ENCODE results near the gene FNBP1. TPM values are rescaled to one million over a fixed set of nuclear protein-coding genes. Genes with fewer than 3 reads are reported as not detected.

FNBP1 gene
- total and polyA plus RNA-seq, 2 of the 8 experiments (the other 6 are each of a cell fraction or from before 2014, with no cell fraction given): 7.2 to 40.9 TPM

DNA sequence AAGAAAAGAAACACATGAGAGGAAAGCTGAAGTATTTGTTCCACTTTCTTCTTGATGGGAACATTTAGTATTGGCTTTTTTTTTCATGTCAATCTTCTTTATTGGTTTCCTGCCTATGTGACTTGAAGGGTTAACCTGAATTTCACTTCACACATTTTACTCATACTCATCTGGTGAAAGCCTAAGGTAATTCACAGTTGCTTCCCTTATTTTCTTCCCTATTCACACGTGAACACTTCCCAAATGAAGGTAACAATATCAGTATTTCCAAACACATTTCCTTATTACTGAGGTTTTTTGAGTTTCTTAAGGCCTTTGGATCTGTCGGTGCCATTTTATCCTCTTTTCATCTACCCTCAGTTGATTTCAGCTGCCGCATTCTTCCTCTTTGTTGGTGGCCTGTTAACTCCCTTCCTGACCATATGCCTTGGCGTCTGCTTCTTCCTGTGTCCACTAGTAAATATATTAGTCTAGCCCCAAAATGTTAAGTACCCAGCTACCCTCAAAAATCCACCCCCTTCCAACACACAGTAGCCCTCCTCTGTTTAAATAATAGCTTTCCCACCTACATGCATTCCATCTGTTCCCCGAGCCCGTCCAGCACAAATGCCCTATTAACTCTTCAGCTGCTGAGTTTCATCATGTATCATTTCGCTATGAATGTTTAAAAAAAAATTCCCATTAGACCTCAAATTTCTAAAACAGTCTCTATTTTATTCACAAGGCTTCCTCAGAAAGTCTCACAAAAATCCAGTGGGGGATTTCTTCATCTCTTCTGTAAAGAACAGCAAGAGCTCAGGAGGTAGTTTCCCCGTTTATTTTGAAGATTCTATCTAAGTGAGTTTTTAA is 110.5 kb downstream of the FNBP1 start:
- H3K14ac ChIP-seq (ENCODE audit: insufficient read length): no peak overlapping the region
- no peaks in the 10 kb centered on the region for H3K23me2 ChIP-seq (ENCODE audit: low read depth, low read length)
- no peak overlapping the region for H2BK12ac ChIP-seq (ENCODE audit: low read depth, low read length)
- no peak overlapping the region for H3K4me2 ChIP-seq (ENCODE audit: insufficient read depth in 1 of 2, low read depth in 2 of 2, low read length in 2 of 2)
- H3K9me3 ChIP-seq (ENCODE audit: insufficient read depth in 2 of 2, low read depth in 1 of 2, low read length in 1 of 2): no peaks in the 10 kb centered on the region
- no peak overlapping the region for H2BK20ac ChIP-seq (ENCODE audit: low read length)
- FAIRE-seq (no peak), DNase-seq (ENCODE audit: low read depth in 1 of 2, low spot score in 2 of 2) (no peak)
- no peak overlapping the region for H3K4ac ChIP-seq (replicated peaks; ENCODE audit: insufficient read length, low read depth, low read length)
- H3K79me1 ChIP-seq (ENCODE audit: low read depth, low read length): no peaks in the 10 kb centered on the region
- TF ChIP-seq SAP30 (IDR thresholded peaks at IDR 0.05; ENCODE audit: insufficient read depth, insufficient replicate concordance, low read length): no peak
- TF ChIP-seq POLR2AphosphoS5 (IDR thresholded peaks at IDR 0.05; ENCODE audit: low read depth, low read length): no peak
- no peak for TF ChIP-seq KDM4A (IDR thresholded peaks at IDR 0.05; ENCODE audit: low read depth, low read length, severe bottlenecking)
- no peak for TF ChIP-seq RNF2 (IDR thresholded peaks at IDR 0.05; ENCODE audit: borderline replicate concordance, low read depth, low read length, missing control alignments, poor library complexity, severe bottlenecking)
- H4K5ac ChIP-seq (ENCODE audit: insufficient read length, low read depth, low read length): no peak overlapping the region
- peaks cover 0 to 4% (median 1%) of the 10 kb centered on the region in 4 experiments; a peak in 3 of 7 replicates for H3K4me1 ChIP-seq (replicated peaks in 1 of 4; ENCODE audit: control insufficient read depth in 3 of 4, insufficient read depth in 4 of 4, low read length in 3 of 4)
- no peak overlapping the region for H2AFZ ChIP-seq (ENCODE audit: low read length)
- no peak overlapping the region for H3K23ac ChIP-seq (ENCODE audit: insufficient read length)
- H3K79me2 ChIP-seq (ENCODE audit: control insufficient read depth in 1 of 2, insufficient read depth in 2 of 2, low read length in 2 of 2): no peaks in the 10 kb centered on the region
- H3K4me3 ChIP-seq (ENCODE audit: extremely low read depth in 1 of 4, insufficient read depth in 2 of 4, low read depth in 3 of 4, low read length in 4 of 4): no peak overlapping the region
- H3K56ac ChIP-seq (replicated peaks; ENCODE audit: insufficient read length, low read depth, low read length): no peak overlapping the region
- CTCF ChIA-PET (ENCODE audit: partially characterized antibody): interaction anchor here (0.6 to 1.5 kb wide), 3 partner anchors 8 to 1227 kb away, joined by 3 read pairs; no protein-coding TSS in a partner anchor
- H3K9ac ChIP-seq (replicated peaks in 1 of 4; ENCODE audit: extremely low read depth in 1 of 4, low read depth in 3 of 4, low read length in 3 of 4): no peak overlapping the region
- H4K20me1 ChIP-seq (replicated peaks in 1 of 2; ENCODE audit: control insufficient read depth in 1 of 2, insufficient read depth in 2 of 2, low read length in 2 of 2): no peaks in the 10 kb centered on the region
- 56% methylated on average over 8 of the region's 8 CpGs; no CpG with 5 or more reads in 1 of the 2 experiments for WGBS, 2 experiments (ENCODE audit: extremely low coverage in 1 of 2, insufficient coverage in 1 of 2, insufficient read length in 1 of 2, insufficient replicate concordance in 2 of 2, low coverage in 1 of 2, low lambda C conversion rate in 2 of 2, missing lambda C conversion rate in 1 of 2)
- no peak overlapping the region for H2BK5ac ChIP-seq (ENCODE audit: low read depth, low read length)
- no peak overlapping the region for H4K8ac ChIP-seq (ENCODE audit: extremely low read depth, insufficient read depth, low read length)
- no peaks in the 10 kb centered on the region for H3K27me3 ChIP-seq (replicated peaks in 1 of 4; ENCODE audit: control insufficient read depth in 3 of 4, extremely low read depth in 1 of 4, insufficient read depth in 3 of 4, low read length in 3 of 4)
- POLR2A ChIA-PET (ENCODE audit: partially characterized antibody): interaction anchor here (1.5 kb wide), 1 partner anchor 9 kb away, joined by 4 read pairs; no protein-coding TSS in a partner anchor
- no peak overlapping the region for H3K27ac ChIP-seq (ENCODE audit: low read depth, low read length)
- H2AK5ac ChIP-seq (ENCODE audit: low read depth, low read length): no peak overlapping the region
- H4K91ac ChIP-seq (replicated peaks; ENCODE audit: insufficient read length, low read length): no peak overlapping the region
- no peaks in the 10 kb centered on the region for H3K36me3 ChIP-seq (ENCODE audit: control insufficient read depth in 2 of 4, insufficient read depth in 4 of 4, low read length in 3 of 4)
- H2BK15ac ChIP-seq (ENCODE audit: low read length): no peak overlapping the region
- H3K18ac ChIP-seq (ENCODE audit: extremely low read depth, low read length): no peak overlapping the region; the same call in 1 of the 2 replicates
- no peak overlapping the region for H2BK120ac ChIP-seq (replicated peaks; ENCODE audit: low read depth, low read length)
